ENCODE data around the gene DNAJA1.

DNA sequence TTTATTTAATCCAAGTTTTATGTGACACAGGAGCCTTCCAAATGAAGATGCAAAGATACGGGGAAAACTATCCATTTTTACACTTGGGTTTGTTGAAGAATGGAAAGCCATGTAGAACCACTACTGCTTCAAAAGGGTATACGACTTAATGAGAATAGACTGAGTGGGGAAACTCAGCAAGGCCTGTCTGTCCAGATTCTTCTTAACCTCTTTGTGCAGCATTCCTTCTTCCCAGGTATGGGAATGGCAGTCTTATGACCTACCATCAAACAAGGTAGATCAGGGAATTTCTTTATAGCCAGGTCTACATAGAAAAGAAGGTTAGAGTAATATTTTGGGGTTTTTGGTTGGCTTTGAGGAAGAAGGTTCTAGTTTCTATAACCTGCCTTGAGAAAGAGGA, 47.0 kb upstream of the DNAJA1 start:
- TF ChIP-seq YY1 (IDR thresholded peaks at IDR 0.05; ENCODE audit: insufficient read depth, insufficient read length) (no peak), ZNF274 (IDR thresholded peaks at IDR 0.05; ENCODE audit: low read depth, low read length) (no peak), SUZ12 (IDR thresholded peaks at IDR 0.05; ENCODE audit: extremely low read depth, insufficient read depth, insufficient read length) (no peak)
